GM18870 (cell line): ENCODE data around the gene FAM117A.
"Not testable (repeated sequence)": the region's sequence is repeated elsewhere in the genome, so short reads cannot be mapped to it uniquely, and the experiment has no call there.

Experiments
- ATAC-seq: cut with Tn5 transposase; IDR thresholded peaks from one replicate; pipeline ENCODE4 v1.9.1; 2021; ENCODE audit warnings: moderate library complexity; ENCODE audit not compliant: unreplicated experiment

The FAM117A gene

DNA sequence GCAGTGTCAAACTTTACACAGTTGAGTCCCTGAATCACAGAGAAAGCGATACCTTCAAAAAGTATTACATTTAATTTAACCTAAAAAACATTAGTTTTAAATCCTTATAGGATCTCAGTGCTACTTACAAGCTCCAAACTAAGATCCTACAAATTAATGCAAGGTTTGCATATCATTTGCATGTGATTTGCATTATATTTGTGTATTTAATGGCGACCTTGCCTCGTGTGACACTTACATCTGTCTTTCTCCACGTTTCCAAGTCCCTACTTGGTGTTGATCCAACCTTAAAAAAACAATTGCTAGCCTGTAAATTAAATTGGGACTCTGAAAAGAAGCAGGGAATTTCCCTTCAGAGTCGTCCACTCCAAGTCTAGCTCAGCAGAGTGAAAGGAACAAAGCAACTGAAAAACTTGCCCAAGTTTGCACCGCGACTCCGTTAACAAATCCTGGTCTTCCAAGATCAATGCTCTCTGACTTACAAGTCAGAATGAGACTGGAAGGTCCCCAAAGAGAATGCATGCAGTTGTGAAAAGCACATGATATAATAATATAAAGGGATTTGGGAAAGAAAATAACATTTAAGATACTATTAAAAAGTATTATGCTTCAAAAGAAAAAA lies 739 bp upstream of the FAM117A start:
- ATAC-seq: no peak

DNA sequence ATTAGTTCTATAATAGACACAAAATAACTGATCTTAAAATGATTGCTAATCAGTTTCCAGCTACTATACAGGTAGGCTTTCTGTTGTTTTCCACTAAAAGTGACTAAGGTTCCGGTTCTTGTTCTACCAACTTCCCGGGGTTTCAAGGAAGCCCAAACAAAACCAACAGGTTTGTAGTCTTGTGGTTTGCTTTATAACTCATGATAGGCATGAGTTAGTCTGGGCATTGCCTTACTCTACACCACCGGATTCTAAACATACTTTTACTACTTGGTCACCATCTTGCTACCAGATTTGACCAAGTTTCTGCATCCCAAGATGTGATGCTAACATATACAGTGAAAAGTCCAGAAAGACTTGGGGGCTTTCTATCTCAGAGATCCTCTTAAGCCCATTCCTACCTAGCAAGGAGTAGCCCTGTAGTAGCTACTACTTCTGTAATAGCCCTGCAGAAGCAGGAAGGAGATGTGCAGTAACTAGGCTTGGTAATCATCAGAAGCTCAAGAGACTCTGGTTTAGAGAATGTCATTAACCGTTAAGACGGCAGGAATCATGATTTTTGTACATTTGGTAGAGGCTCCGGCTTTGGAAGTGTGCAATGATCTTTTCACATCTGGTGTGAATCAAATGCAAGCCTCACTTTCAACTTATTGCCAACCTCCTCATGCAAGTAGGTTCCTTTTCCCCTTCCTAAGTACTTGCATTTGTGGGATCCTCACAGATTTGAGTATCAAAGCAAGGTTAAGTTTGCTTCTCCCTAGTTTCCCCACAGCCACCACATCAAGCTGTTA lies 1.6 kb downstream of the FAM117A start:
- ATAC-seq: no peak

DNA sequence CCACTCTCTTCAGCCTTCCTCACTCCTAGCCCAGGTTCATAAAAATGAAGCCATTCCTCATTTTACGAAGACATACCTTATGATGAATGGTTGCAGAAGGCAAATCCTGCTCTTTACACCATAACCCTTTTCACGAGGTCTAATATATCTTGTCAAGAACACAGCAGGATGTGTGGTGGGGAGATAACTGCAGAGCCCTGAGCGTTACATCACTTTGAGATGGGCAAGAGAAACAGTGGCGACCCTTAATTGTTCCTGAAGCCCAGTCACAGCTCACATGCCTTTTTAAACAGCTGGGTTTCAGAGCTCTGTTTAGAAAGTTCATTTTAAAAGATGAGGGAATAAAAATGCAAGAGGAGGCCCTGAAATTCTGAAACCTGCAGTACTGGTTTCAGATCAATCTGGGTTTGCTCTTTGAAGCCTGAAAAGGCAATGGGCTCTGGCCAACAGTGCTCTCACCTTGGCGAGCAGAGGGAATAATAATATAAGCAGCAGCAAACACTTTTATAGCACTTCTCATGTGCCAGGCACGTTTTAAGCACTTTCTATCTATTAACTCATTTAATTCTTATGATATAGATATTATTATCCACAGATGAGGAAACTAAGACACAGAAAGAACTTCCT lies 2.9 kb downstream of the FAM117A start:
- no peak for ATAC-seq

DNA sequence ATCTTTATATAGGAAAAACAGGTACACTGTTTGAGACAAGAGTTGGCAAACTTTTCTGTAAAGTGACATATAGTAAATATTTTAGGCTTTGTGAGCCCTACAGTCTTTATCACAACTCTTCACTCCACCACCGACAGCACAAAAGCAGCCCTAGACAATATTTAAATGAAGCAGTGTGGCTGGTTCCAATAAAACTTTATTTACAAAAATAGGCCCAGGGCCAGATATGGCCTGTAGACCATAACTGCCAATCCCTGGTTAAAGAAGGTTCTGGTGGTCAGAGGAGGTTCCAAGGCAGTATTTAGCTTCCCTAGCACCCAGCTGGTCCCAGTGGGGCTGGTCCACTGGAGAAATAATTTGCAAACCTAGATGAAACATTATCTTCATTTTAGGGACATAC lies 3.6 kb downstream of the FAM117A start:
- no peak for ATAC-seq

DNA sequence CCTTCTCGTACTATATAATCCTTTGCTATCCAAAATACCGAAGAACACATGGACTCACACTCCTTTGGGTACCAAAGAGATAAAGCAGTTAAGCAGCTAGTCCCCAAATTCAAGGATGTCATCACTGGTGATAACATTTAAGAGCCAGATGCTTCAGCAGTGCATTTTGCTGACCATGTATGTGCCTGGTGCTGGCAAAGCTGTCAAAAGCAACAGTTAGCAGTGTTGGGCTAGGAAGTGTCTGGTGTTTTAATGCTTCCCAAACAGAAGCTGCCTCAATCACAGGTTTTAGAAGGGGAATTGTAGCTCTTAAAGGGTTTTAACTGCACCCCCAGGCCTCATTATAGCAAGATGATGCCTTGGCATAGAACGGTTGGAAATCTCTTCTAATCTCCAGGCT lies 4.7 kb downstream of the FAM117A start:
- ATAC-seq: no peak

DNA sequence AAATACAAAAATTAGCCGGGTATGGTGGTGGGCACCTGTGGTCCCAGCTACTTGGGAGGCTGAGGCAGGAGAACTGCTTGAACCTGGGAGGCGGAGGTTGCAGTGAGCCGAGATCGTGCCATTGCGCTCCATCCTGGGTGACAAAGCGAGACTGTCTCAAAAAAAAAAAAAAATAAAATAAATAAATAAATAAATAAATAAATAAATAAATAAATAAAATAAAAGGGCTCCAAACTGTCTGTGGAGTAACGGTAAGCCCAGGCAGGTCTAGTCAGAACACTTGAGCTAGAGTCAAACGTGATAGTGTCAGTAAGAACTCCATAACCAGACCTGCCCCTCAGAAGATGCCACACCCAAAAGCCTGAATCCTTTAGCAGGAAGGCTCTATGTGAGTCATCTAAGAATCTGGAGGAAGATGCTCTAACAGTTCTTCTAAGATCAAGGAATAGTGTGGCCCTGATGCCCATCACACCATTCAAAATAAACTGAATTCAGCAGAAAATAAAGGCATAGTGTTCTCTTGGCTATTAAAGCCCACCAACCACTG lies 5.4 kb downstream of the FAM117A start:
- ATAC-seq: not testable (repeated sequence)

DNA sequence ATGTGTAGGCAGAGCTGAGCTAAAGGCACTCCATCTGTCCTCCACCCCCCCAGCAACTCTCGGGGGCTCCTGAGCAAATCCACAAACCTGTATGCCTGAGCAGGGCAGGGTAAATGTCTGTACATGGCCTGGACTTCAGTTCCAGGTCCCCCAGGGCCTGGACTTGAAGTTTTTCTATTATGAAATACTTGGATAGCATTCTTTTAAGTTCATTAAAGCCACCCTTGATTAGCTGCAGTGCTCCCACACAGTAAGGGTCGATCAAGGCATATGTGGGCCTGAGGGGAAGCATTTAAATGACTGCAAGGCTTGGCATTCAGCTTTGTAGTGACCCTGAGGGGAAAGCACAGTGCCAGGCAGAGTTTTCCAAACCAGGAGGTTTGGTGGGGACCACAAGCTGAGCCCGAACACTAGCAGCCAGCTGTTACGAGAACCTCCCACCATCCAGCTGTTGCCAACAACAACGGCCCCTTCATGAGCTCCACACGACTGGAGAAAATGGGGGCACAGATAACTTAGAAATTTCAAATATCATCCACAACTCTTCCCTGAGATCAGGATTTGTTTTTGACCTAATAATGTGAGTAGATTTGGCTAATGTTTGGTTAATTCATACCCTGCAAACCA lies 6.7 kb downstream of the FAM117A start:
- ATAC-seq: no peak

DNA sequence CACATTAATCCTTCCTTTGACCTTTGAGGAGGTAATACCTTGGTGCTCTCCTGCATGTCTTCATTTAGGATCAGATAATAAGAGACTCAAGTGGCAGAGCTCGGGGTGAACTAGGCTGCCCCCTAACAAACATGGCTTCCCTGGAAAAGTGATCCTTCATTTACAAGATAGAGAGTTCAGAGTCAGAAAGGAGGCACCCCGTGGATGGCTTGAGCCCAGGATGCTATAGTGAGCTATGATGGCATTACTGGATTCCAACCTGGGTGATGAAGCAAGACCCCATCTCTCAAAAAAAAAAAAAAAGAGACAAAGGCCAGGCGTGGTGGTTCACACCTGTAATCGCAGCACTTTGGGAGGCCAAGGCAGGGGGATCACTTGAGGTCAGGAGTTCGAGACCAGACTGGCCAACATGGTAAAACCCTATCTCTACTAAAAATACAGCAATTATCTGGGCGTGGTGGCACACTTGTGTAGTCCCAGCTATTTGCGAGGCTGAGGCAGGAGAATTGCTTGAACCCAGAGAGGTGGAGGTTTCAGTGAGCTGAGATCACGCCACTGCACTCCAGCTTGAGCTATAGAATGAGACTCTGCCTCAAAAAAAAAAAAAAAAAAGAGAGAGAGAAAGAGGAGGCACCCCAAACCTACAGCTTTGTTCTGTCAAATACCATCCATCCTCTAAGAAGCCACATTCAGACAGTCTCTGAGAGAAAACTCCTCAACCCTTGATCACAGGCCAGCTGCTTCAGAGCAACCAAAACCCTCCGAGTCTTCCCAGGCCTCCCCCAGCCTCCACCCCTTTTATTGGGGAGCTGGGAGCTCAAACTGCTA lies 7.4 kb downstream of the FAM117A start:
- ATAC-seq: no peak

DNA sequence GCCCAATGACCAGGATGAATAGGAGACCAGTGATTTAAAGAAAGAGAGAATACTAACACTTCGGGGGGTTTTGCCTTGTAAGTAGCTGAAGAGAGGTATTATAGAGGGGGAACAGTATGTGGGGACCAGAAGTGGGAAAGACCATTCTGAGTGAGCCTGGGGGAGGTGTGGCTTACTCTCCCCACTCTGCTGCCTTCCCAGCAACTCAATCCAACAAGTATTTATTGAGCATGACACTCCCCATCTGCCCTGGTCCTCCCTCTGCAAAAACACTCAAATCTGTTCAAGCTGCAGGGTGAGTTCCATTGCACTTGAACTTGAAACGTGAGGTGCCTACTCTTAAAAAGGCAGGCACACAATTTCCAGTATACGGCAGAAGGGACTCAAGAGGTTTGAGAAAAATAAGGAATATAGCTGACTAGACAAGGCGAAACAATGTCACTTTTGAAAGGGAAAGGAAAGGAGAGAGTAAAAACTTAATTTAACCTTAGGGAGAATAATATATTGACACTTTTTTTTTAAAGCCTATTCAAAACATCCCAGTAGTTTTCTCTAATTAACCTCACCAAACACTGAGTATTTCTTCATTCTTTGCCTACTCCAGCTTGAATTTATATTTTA lies 8.2 kb downstream of the FAM117A start:
- no peak for ATAC-seq

DNA sequence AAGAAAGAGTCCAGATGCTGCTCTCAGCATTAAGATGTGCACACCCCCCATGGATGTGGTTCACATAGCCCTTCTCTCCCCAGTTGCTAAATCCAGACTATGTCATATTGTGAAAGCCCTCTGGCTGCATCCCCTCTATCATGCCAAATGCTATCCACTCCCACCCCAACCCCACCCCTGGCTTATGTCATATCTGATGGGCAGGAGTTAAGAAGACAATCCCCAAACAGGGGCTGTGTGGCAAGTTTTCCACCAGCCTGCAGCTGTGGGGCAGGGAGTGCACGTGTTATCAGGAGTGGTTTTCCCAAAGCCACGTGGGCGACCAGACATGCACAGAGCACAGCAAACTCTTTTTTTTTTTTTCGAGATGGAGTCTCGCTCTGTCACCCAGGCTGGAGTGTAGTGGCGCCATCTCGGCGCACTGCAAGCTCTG lies 10.0 kb downstream of the FAM117A start:
- ATAC-seq: no peak

DNA sequence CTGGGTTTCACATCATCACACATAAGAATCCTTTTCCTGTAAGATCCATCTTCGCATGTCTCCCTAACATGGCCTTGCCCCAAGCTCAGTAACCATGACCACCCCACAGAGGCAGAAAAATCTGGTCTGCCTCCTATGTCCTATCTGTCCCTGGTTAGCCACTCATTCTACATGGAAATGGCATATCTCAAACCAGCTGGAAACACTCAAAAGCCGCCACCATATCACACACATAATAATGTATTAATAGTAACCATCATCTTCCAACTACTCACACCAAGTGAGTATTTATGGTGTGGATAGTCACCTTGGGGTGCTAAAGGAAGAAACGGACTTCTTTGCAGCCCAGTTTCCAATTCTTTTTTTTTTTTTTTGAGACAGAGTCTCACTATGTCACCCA lies 11.4 kb downstream of the FAM117A start:
- no peak for ATAC-seq

DNA sequence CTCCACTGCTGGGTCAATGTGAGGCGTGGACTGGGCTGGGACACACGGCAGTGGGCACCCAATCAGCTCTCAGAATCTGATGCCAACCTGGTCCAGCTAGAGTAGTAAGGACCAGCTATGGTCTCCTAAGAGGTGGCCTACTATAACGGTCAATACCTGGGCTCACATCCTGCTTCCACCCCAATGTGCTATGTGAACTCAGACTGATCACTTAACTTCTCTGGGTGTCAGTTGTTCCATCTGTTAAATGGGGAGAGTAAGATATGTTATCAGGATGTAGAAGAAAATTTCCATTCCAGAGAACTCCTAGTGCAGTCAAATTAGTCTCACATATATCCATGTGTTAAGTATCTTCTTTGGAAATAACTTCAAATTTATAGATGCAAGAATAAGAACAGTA lies 14.2 kb downstream of the FAM117A start:
- ATAC-seq: no peak

DNA sequence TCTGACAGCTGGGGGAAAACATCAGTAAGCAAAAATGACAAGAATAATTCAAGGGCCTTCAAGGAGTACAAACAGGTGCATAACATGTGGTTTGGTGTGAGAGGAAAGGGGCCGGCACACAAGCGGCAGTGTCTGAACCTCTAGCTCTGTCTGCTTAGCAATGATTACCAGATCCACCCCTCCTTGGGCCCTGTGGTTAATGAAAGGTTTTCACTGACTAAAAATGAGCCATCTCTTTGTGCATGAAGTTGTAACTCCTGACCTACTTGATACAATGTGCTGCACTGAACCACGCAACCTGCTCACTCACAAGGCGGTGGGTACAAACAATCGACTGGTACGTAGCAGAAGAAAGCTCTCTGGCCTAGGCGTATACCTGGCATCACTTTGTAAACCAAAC lies 15.1 kb downstream of the FAM117A start:
- ATAC-seq: peak; percentile 62

DNA sequence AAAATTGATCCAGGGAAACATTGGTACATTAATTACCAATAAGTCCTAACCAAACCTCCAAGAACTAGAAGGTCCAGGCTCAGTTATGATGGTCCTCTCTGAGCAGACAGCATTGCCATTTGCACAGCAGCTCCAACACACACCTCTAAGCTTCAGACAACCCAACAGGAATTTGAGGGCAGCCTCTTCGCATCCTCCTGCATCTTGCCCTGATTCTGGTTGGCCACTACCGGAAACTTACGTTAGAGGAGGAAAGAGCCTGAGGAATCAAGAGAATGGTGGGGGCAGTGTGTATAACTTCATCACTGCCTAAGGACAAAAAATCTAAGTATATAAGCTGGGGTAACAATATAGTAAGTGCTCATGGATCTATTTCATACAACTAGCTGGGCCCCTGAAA lies 15.7 kb downstream of the FAM117A start:
- no peak for ATAC-seq

DNA sequence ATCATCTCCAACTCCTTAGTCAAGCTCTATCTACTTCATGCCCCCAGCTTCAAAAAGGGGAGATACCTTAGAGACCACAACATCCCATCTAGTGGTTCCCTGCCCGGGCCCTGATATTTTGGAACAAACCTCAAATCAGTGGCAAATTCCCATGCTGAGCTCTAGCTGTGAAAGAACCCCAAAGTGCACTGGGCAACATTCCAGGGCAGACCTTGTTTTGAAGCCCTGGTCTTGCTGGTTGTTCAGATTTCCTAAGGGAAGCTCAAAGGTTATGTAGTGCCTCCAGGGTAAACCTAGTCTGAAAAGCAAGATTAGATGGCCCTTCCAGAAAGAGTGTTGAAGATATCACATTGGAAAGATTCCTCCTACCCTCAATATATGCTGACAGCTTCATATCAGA lies 16.3 kb downstream of the FAM117A start:
- ATAC-seq: no peak

DNA sequence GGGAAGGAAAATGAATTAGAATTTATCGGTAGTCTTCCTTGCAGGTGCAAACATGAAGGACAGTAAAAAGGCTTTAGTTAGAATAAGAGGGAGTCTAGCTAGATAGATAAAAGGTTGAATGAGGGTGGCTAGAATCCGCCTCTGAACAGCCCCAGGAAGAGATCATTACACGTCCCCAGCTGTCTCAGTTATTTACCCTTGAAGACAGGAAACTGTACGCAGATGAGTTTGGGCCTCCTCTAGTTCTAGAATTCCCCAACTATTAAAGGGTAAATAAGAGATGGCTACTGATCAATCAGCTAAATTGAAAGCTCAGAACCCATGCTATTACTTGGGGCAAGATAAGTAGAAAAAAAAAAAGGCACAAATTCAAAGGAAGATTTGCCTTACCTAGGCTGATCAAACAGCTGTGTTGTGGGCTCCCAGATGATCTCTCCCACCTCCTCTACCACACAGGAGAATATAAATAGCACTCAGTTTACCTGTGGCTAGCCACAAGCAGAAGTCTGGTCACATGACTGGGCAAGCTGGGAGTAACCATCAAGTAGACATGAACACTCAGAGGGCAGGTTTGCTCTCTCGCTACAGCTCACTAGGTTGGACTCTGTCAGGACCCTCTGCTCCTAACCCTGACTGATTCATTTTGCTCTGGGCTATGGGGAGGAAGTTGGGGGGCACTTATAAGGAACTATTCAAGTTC lies 17.0 kb downstream of the FAM117A start:
- peak; percentile 49 for ATAC-seq

DNA sequence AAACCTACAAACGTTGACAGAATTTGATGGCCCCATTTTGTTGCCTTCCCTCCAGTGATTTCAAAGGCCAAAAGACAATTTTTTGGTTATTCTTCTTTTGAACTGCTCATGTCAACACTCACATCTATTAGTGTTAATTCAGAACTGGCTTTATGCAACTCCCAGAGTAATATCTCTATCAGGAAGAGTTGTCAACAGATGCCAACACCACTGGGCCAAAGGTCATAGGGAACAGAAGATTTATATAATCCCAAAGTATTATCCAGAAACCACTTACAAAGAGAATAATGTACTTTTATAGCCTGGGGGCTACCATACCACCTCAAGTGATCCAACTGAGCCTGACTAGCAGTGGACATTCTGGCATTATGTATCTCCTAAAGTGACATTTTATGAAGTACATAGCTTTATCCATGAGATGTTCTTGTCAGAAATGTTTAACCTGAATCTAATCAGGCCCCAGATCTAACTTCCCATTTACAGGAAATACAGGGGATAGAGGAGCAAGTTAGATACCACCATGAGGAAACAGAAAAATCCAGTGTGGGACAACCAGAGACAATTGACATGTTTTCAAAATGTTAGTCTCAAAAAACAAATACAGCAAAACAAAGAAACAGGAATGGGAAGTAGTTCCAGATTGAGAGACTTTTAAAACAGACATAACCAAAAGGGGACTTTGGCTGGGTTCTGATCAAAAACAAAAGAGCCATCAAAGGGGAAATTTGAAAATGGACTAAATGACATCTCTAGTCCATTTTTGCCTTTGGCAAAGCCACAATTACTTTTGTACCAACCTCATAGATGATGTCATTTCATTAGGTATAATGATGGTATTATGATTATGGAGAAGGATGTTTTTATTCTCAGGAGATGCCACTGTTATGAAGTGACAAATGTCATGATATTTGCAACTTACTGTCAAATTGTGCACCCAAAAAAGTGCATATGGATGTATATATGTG lies 18.5 kb downstream of the FAM117A start:
- ATAC-seq: no peak

DNA sequence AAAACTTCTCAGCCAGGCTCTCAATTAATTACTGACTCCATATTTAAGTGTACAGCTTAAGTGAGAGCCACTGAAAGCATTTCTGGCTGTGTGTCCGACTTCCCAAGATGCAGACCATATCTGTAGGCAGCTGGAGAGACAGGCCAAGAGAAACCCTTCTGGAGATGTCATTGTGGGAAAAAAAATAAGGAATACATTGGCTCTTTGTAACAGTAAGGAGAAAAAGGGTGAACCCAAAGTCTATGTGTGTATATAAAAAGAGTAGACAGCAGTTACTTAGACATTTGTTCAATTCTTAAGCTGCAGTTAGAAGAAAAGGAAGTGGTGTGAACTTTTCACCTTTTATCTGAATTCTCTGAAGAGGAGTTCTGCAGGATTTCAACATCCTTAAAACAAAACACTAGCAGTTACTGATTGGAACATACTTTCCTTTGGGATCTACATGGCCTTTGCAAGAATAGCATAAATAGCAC lies 21.7 kb downstream of the FAM117A start:
- no peak for ATAC-seq
